SH-SY5Y (cell line): Measurements from ENCODE around the gene MMP24.

Source experiments
- GATA2 ChIP-seq: IDR thresholded peaks from 2 replicates; pipeline ENCODE4 v1.6.1; 2011; ENCODE audit warnings: mild to moderate bottlenecking, low read depth, low read length
- GATA3 ChIP-seq: IDR thresholded peaks from 2 replicates; pipeline ENCODE4 v1.6.1; 2011; ENCODE audit warnings: low read depth, mild to moderate bottlenecking, low read length, moderate library complexity

MMP24 gene

DNA sequence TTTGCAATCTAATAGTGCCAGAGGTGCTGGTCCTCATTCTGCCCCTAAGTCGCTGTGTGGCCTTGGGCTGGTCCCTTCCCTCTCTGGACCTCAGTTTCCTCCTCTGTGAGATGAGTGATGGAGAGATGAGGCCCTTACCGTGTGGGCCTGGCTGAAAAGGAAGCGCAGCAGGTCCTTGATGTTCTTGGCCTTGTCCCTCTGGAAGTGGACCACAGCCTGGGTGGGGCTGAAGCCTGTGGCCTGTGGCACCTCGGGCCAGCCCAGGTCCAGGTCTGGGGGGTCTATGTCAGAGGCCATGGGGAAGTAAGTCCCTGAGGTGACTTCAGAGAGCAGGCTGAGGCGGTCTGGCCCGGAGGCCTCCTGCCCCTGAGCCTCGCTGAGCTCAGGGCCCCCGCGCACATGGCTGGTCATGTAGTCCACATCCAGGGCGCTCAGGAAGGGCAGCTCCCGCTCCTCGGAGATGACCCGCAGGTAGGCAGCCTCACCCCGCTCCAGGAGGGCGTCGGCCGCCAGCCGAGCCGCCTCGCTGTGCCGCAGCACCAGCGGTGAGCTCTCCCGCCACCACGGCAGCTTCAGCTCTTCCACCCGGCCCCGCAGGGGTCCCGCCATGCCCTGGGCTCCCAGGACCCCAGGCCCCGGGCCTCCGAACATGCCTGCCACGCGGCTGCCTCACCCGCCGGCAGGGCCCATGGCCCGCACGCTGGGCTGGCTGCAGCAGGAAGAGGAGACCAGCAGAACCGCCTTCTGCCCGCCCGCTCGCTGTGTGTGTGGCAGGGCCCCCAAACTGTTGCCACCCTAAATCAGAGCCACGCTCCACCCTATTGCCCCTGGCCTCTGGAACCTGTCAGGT lies 65.4 kb downstream of the MMP24 start, which contains the start of gene FAM83C:
Gene FAM83C, minus strand, starts transcription at position 772 of the 850 bp plus-strand sequence. Its CDS starts 121 bp downstream, at position 651.
- TF ChIP-seq GATA2 (no peak), GATA3 (no peak)

DNA sequence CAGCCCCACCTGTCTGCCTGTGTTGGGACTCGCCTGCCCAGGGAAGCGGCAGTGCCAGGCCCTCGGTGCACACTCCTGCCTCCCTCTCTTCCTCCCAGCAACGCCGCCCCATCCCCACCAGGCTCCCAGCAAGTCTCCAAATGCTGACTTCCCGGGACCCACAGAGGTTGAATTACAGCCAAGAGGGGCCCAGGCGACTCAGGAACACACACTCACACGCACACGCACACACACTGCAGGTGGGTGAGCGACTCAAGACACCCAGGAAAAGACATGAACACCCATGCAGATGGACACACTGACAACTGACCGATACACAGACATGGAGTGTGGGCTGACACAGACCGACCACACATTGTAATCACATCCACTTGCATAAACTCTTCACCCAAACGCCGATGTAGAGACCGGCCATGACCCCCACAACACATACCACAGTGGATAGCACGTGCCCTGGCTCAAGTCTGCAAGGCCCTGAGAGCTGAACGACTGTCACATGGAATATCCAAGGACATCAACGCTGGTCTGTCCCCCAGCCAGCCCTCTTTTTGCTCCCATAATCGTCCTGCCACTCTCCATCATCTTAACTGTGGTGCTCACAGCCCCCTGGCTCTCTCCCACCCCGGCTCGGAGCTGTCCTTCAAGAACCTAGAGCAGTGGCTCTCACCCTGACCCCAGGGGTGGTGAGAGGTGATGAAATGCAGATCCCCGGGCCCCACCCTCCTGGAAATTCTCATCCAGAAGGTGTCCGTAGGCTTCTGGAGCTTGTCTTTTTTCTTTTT lies 66.2 kb downstream of the MMP24 start:
- TF ChIP-seq GATA3 (no peak), GATA2 (no peak)

DNA sequence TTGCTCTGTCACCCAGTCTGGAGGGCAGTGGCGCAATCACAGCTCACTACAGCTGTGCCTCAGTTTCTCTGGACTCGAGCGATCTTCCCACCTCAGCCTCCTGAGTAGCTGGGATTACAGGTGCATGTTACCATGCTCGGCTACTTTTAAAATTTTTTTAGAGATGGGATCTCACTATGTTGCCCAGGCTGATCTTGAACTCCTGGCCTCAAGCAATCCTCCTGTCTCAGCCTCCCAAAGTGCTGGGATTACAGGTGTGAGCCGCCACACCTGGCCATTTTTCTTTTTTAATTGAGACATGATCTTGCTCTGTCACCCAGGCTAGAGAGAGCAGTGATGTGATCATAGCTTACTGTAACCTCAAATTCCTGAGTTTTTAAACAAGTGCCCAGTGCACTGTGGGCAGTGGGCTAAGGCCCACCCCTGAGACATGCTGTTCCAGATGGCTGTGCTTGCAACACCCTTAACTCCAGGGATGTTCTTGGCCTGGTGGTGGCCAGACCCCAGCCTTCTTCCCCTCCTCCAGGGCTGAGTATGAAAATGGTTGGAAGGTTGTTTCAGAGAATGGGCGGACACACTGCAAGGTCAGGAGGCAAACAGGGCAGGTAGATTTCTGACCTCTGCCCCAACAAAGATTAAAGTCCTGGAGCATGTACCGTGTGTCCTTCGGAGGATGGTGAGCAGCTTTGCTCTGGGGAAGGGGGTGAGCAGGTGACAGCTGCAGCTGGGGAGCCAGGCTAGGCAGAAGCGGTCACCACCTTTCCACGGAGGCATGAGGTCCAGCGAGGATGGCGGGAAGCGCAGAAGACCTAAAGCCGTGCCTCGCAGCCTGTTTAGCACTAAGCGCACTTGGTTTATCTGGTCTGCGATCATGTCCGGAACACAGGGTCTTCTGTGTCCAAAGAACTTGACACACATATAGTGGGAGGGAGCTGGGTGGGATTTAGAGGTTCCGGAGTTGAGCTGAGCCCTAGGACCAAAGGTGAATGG lies 67.1 kb downstream of the MMP24 start:
- TF ChIP-seq GATA2 (no peak), GATA3 (no peak)

GRCh38 chr20:35294293-35294685 lies 67.8 kb downstream of the MMP24 start:
- TF ChIP-seq GATA3 (no peak), GATA2 (no peak)

DNA sequence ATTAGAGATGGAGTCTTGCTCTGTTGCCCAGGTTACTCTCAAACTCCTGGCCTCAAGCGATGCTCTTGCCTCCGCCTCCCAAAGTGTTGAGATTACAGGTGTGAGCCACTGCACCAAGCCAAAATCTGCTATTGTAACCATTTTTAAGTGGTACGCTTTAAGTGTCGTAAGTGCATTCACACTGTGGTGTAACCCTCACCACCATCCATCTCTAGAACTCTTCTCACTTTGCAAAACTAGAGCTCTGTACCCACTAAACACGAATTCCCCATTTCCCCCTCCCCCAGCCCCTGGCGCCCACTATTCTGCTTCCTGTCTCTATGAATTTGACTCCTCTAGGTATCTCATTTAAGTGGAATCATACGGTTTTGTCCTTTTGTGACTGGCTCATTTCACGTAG lies 68.6 kb downstream of the MMP24 start:
- TF ChIP-seq GATA3 (no peak), GATA2 (no peak)

GRCh38 chr20:35295674-35296073 lies 69.2 kb downstream of the MMP24 start:
- TF ChIP-seq GATA3 (no peak), GATA2 (no peak)

DNA sequence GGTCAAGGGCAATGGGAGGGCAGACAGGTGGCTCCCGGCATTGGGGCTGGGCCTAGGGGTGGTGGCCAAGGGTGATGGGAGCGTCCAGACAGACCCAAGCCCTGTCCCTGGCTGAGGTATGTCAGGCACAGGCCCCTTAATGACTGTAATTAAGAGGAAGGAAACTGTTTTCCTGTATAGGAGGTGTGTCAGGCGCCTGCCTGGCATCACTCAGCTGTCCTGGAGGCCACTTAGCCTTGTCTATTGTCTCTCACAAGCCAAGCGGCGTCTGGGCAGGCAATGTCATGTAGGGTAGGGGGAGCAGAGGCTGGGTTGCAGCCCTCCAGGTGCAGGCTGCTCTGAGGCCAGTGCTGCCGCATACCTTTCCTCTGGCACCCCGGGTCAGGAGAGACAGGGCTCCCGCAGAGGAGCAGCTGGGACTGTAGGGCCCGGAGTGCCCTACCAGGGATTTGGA lies 69.6 kb downstream of the MMP24 start:
- TF ChIP-seq GATA3, result no peak
- no peak for TF ChIP-seq GATA2

- no peak for TF ChIP-seq GATA3
These were observed 70.7 kb downstream of the MMP24 start for GRCh38 chr20:35297155-35297554.

GRCh38 chr20:35297740-35298139 lies 71.2 kb downstream of the MMP24 start:
- TF ChIP-seq GATA2 (no peak), GATA3 (no peak)

GRCh38 chr20:35298264-35298663 lies 71.8 kb downstream of the MMP24 start:
- TF ChIP-seq GATA3 (no peak), GATA2 (no peak)

- TF ChIP-seq GATA3, result no peak
- no peak for TF ChIP-seq GATA2
These were observed 73.3 kb downstream of the MMP24 start for GRCh38 chr20:35299780-35300179.

DNA sequence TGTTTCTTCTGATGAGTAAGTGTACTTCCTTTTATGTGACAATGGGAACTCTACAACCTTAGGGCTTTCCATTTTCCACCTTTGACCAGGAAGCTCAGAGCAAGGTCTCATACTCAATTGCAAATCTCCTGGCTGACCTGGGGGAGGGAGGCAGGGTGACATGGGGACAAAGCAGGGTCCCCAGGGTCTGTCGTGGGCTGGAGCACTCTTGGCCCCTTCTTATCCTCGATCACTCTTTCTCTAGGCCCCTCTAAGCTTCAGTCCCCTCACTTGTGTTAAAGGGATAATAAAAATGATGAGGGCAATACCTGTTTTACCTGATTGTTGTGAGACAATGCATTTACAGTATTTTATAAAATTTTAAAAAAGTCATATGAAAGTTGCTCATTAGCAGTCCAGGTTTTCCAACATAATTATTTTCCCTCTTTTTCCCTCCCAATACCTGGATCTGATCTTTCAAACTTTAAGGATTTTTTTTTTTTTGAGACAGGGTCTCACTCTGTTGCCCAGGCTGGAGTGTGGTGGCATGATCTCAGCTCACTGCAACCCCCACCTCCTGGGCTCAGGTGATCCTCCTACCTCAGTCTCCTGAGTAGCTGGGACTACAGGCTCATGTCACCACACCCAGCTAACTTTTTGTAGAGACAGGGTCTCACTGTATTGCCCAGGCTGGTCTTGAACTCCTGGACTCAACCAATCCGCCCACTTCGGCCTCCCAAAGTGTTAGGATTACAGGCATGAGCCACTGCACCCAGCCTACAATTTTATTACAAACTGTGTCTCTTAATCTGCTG lies 74.2 kb downstream of the MMP24 start:
- TF ChIP-seq GATA3, result no peak
- no peak for TF ChIP-seq GATA2

DNA sequence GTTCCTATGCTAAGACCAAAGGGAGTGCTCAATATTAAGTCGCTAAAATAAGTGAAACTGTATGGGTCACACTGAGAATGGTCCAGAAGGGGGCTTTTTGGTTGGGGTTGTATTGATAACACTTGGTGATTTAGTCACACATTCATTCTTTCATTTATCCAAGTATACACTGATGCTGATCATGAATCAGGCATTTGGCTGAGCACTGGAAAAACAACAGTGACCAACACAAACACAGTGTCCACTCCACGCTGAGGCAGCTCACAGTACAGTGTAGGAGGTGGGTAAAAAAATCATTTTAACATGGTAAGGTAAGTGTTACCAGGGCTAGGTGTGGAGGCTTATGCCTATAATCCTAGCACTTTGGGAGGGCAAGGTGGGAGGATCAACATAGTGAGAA lies 74.9 kb downstream of the MMP24 start:
- TF ChIP-seq GATA2, result no peak
- no peak for TF ChIP-seq GATA3
